GM18867 (cell line): ENCODE data around the gene DEDD2.

ENCODE experiments used
- ATAC-seq: cut with Tn5 transposase; IDR thresholded peaks from one replicate; pipeline ENCODE4 v1.9.1; 2021; ENCODE audit warnings: mild to moderate bottlenecking, moderate library complexity; ENCODE audit not compliant: unreplicated experiment

Gene DEDD2

DNA sequence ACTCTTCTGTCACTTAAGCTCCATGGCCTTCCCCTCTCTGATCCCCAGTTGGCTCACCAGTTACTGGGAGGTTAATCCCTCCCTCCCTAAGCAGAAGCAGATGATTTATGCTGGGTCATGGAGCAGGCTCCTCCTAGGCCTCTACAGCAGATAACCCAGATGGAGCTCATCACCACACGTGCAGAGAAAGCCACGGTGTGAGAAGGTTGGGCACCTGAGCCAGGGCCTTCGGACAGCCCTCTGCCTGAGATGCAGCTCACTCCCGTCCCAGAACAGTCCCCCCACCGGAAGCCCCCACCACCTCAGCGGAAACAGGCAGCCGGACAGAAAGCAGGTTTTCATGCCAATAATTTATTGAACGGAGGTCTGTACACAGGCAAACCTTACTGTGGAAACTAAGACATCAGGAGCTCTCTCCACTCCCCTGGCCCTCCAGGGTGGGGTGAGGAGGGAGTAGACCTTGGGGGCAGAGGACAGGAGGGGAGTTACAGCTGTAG lies 12.4 kb upstream of the DEDD2 start:
- no peak for ATAC-seq

DNA sequence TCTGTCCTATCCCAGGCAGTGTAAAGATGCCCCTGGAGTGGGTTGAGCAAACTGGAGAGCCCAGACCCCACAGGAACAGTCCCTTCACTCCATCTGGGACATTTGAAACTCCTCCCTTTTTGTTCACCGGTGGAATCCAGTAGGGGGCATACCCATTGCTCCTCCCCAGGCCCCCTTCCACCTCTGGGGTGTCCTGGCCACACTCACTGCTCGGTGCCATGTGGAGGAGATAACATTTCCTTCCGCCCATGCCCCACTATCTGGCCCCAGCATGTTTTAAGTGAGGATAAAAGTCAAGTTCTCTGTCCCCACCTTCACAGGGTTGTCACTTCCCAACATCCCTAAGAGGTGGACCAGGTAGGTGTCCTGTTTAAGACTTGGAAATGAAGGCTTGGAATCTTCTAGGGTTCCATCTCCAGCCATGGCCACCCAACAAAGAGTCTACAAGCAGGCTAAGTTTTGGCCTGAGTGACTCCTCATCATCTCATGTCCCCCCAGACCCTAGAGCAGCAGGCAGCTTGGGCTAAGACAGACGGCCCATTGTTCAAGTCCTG lies 11.9 kb upstream of the DEDD2 start:
- no peak for ATAC-seq

DNA sequence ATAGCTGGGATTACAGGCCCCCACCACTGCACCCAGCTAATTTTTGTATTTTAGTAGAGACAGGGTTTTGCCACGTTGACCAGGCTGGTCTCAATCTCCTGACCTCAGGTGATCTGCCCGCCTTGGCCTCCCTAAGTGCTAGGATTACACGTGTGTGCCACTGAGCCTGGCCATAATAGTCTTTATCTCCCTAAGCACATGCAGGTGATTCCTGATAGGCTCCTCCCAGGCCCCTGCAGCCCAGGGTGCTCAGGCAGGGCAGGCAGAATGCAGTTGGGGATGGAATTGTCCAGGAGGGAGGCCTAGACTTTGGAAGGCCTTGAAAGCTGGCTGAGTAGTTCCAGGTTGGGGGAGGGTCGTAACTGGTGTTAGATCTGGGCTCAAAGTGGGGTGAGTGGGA lies 11.2 kb upstream of the DEDD2 start:
- no peak for ATAC-seq

DNA sequence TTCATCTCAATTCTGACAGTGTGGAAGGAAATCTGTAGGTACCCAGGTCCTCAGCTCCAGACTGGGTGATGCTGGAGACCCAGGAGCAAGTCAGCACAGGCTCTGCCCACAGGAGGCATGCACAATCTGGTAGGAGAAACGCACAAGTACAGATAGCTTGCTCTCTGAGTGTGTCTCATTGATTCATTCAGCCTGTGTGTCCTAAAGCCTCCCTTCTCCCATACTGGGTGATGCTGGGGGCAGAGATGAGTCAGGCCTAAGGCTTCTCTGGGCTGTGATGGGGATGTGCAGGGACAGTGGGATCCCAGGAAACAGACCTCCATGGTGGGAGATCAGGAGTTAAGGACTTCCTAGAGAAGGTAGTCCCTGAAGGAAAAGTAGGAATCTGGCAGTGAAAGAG lies 9.4 kb upstream of the DEDD2 start:
- no peak for ATAC-seq

DNA sequence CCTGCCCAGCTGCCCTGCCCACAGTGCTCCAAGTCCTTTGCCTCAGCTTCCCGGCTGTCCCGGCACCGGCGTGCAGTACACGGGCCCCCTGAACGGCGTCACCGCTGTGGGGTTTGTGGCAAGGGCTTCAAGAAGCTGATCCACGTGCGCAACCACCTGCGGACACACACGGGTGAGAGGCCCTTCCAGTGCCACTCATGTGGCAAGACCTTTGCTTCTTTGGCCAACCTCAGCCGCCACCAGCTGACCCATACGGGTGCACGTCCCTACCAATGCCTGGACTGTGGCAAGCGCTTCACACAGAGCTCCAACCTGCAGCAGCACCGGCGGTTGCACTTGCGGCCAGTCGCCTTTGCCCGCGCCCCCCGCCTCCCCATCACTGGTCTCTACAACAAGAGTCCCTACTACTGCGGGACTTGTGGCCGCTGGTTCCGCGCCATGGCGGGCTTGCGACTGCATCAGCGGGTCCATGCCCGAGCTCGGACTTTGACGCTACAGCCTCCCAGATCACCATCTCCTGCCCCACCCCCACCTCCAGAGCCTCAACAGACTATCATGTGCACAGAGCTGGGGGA lies 8.3 kb upstream of the DEDD2 start:
- ATAC-seq, result no peak

DNA sequence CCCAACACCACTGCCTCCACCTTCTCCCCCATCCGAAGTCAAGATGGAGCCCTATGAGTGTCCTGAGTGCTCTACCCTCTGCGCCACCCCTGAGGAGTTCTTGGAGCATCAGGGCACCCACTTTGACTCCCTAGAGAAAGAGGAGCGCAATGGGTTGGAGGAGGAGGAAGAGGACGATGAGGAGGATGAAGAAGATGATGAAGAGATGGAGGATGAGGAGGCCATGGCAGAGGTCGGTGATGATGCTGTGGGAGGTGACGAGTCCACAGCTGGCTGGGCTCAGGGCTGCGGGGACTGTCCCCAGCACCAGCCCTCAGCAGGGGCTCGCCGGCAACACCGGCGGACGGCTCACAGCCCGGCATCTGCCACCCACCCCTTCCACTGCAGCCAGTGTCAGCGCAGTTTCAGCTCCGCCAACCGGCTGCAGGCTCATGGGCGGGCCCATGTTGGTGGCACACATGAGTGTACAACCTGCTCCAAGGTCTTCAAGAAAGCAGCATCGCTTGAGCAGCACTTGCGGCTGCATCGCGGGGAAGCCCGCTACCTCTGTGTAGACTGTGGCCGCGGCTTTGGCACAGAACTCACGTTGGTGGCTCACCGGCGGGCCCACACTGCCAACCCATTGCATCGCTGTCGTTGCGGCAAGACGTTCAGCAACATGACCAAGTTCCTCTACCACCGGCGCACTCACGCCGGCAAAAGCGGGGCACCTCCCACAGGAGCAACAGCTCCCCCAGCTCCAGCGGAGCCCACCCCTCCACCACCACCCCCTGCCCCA lies 7.7 kb upstream of the DEDD2 start:
- no peak for ATAC-seq

DNA sequence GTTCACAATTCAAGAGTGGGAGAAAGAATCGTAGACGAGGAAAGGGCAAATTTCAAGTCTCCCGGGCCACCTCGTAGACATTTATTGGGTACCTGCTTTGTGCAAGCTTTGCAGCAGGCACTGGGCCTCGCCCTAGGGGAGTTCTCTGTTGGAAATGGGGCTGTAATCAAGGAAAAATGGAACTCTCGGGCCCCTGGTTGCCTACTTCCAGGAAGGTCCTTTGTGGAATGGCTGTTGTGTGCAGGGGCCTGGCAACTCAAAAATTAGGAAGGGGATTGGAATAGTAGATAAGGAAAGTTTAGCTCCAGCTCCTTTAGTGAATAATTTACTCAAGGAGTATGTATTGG lies 3.2 kb upstream of the DEDD2 start:
- ATAC-seq, result no peak

DNA sequence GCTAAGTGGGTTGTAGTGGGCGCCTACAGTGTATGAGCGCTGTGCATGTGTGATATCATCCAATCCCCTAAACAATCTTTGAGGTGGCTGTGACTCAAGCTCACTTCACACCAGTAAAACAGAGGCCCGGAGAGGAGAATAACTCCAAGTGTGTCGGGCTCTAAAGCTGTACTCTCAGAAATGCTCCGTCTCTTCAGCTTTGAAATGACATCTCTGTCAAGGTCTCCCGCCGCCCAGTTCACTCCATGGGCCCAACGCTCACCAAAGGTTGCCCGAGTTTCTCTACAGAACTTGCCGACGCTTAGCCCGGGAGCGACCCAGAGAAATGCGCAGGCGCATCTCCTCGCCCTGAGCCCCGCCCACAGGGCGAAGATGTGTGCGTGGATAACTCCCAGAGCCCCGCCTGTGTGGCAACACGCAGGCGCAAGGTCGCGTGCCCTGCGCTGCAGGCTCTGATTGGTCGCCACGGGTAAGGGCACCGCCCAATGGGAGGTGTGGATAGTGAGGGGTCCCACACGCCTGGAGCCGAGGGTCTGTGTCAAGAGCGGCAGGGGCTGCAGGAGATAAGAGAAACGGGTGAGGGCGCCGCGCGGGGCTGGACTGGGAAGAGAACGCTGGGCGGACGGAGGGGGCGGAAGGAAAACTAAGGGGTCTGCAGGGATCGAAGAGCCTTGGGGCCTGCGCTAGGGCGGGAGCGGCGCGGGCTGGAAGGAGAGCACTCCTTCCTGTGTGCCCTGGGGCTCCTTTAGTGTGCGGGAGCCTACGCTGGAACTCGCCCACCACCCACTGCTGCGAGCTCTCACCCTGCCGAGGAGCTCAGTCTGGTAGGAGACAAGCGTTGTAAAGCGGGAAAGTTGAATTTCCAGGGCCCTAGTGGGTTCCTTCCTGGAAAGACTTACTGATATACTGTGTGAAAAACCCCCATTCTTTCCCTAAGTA lies 2.6 kb upstream of the DEDD2 start, which contains the start of gene ZNF526:
ZNF526 (plus strand) TSS at position 501 of the 939 bp plus-strand sequence. CDS start 4,092 bp downstream, outside the sequence.
- peak; percentile 71 for ATAC-seq

DNA sequence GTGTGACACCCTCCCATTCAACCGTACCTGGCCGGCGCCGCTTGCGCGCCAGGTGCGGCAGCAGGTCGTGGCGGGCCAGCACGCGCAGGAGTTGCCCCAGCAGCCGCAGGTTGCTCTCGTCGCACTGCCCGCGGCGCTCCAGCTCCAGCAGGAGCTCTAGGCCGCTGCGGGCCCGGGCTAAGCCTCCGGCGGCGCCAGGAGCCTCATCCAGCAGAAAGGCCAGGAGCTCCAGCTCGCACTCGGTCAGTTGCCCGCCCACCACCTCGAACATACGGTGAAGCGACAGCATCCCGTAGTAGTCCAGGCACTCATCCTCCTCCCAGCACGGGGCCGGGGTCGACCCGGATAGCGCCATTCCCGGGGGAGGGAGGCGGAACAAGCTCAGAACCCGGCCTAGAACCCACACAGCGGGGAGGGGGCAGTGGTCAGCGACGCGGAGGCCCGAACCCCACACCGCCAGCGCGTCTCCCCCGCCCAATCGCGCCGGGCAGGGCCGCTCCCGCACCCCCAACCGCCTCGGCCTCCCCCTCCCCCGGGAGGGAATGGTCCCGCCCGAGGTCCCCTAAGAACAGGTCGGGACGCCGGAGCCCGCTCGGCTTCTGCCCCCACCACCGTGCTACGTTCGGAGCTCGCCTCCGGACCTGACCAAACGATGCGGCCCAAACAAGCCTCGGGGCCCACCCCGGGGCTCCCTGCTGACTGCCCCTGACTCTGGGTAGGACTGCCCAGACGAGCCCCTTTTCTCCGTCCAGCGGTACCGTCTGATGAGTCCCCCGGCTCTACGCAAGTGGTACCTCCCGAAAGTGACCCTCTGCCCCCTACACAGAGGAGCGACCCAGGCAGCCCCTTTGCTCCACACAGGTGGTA lies 591 bp downstream of the DEDD2 start:
- ATAC-seq, result no peak

DNA sequence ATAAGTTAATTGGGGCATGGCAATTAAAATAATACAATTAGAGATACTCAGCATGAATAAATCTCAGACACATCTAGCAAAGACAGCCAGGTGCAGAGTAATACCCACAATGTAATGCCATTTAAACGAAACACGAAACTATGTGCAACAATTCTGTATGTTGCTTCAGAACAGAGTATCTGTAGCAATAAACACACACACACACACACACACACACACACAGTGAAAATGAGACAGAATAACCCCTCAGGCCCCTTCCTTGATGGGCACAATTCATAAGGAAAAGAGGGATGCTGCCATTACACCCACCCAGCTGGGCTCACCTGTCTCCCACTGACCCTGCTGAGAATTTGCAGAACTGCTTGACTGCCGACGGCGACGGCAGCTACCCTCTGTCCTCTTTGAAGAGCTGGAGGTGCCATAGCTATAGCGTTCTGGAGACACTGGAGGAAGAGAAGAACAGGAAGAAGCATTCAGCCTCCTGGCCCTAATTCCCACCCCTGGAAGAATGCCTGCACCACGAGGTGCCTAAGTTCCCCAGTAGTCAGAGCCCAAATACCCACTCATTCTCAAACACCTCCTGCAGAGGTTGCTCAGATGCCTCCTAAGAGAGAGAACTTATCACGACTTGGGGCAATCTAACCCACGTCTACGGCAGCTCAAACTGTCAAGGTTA lies 2.5 kb downstream of the DEDD2 start:
- ATAC-seq, result no peak

DNA sequence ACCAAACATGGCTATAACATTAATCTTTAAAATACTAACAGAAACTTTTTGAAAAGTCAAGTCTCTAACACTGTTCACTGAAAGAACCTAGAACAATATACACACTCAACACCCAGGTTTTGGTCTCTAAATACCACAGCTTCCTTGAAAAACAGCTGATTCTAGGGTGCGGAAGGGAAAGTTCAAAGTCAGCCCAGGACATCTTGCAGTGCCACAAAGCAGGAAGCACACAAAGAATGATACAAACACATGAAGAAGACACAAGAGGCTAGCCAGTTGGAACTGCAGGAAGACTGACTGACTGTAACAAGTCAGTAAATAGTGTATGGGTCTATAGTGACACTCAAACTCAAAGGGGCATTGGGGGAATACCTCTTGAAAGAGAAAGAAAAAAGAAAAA lies 4.6 kb downstream of the DEDD2 start:
- no peak for ATAC-seq

DNA sequence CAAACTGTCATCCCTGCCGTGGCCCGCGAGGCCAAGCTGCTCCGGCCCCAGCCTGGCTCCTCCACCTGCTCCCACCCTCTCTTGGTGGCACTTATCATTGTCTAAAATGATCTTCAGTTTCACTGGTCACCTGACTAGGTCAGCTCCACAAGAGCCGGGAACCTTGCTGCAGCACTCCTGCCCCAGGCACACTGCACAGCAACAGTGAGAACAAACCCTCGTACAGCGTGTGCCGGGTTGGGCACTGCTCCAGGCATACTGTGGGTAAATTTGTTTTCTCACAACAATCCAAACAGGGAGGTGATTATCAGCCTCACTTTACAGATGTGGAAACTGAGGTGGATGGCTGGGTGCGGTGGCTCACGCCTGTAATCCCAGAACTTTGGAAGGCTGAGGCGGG lies 8.9 kb downstream of the DEDD2 start:
- no peak for ATAC-seq

DNA sequence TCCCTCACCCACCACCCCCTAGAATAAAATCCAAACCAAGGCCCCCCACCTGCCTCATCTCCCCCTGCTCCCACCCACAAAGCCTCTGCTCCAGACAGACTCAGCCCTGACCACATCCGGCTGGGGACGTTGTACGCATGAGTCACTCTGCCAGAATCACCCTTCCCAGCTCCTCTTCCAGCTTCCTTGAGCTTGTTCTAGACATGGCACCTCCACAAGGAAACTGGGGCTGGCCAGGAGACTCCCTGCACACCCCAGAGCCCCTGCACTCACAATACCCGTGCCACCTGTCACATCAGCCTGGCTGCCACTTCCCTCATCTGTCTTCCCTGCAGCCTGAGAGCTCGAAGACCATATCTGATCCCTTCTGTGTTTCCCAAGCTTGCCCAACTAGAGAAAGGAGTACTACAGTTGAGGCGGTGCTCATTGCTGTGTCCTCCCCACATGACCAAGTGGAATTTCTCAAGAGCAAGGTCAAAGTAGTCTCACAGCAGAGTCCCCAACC lies 9.7 kb downstream of the DEDD2 start:
- no peak for ATAC-seq

DNA sequence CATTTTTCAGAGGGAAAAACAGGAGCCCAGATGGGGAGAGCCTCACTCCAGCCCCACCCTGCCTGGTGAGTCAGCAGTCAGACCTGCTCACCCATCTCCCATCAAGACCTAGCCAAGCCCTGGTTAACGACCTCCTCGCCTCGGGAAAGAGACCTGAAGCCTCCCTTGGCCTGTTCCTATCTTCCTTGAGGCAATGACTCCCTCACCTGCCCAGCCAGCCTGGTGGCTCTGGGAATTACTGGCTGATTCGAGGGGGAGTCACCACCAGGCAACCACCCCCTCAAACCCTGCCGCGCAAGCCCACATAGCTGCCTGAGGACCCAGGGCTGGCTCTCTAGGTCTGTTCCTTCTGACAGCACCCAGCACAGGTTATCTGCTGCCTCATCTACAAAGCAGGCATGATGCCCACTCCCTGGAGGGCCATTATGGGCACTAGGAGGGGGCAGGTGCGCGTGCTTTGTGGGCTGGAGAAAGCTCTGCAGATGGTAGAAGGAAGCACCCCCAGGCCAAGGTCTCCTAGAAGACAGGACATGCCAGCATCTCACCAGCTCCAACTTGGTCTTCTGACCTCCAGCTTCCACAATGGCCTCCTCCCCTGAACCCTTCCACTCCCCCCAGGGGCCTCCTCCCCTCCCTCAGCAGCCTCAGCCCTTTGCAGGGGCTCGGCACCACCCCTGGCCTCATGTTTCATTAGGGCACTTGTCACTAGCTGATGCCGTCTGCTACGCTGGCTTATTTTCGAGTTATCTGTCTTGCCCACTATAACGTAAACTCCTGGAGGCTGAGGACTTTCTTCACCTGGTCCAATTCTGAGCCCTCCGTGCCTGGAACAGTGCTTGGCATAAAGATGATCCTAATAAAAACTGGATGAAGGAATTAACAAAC lies 10.4 kb downstream of the DEDD2 start:
- ATAC-seq, result no peak

DNA sequence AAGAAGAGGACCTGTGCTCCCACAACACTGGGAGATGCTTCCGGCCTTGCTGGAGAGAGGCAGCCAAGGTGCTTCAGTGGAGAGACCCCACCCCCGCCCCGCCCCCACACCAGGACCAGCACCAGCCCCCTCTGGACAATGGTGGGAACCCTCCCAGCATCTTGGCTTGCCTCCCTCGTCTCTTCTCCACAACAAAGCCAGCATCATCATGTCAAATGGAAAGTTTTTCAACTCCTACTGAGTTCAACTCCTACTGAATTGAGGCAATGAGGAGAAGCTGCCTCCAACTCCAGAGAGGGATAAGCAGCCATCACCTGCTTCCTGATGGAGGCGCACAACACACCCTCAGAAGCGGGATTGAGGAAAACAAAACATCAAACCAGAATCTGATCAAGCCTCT lies 12.8 kb downstream of the DEDD2 start:
- ATAC-seq, result no peak

DNA sequence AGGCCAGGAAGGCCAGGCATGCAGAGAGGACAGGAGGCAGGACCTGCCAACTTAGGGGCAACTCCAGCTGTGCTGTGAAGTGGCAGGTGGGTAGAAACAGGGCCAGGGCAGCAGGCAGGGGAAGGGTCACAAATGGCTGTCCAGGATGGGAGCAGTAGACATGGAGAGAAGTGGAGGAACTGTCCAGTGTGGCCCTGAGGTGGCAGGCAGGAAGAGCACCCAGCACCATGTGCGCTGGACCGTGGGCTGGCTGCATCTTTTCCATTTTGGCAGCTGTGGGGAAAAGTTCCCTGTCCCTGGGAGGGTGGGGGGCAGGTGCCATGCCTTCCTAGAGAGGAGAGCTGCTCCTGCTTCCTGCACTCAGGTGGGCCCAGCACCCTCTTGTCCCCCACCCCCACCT lies 13.8 kb downstream of the DEDD2 start:
- no peak for ATAC-seq

DNA sequence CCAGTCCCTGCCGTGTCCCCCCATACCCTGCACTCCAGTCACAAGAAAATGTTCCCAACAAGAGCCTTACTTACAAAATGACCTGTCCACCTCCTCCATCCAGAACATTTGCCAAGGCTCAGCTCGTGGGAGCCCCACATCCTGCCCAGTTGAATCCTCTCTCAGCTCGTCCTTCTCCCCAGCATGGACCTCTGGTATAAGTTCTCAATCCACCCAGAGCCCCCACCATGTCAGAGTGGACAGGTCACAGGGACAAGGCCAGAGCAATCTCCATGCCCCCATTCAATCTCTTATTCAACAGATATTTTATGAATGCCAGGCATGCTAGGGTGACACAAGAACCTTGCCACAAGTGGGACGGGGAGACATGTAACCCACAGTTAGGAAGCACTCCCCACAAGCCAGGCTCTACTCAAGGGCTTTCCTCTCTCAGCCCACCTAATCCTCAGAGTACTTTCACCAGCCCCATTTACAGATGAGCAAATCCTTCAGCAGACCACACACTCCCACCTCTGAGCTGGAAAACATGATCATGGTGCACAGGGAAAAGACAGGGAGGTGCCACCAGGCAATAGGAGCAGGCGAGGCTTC lies 15.1 kb downstream of the DEDD2 start:
- ATAC-seq, result no peak
